ENCODE results near the gene IDE.

DNA sequence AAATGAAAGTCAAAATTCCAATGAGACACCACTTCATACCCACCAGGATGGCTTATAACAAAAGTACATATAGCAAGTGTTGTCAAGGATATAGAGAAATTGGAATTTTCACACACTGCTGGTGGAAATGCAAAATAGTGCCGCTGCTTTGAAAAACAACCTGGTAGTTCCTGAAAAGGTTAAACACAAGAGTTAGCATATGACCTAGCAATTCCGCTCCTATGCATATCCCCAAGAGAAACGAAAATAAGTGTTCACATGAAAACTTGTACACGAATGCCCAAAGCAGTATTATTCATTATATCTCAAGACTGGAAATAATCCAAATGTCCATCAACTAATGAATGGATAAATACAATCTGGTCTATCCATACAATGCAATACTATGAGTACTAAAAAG is 14.8 kb downstream of the IDE start:
- TF ChIP-seq, protein P1, sequence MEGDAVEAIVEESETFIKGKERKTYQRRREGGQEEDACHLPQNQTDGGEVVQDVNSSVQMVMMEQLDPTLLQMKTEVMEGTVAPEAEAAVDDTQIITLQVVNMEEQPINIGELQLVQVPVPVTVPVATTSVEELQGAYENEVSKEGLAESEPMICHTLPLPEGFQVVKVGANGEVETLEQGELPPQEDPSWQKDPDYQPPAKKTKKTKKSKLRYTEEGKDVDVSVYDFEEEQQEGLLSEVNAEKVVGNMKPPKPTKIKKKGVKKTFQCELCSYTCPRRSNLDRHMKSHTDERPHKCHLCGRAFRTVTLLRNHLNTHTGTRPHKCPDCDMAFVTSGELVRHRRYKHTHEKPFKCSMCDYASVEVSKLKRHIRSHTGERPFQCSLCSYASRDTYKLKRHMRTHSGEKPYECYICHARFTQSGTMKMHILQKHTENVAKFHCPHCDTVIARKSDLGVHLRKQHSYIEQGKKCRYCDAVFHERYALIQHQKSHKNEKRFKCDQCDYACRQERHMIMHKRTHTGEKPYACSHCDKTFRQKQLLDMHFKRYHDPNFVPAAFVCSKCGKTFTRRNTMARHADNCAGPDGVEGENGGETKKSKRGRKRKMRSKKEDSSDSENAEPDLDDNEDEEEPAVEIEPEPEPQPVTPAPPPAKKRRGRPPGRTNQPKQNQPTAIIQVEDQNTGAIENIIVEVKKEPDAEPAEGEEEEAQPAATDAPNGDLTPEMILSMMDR (IDR thresholded peaks at IDR 0.05): no peak
- no peak for TF ChIP-seq POLR2A (IDR thresholded peaks at IDR 0.05)

Measured in right lobe of liver (tissue), 4 donors.